Upper lobe of left lung (tissue), 6 donors: Measurements from ENCODE around the gene SYCP2L. TPM values are rescaled to one million over a fixed set of nuclear protein-coding genes. Genes with fewer than 3 reads are reported as not detected.

ENCODE experiments used
- ATAC-seq, 2 donors: fragments of 200-7000 bp; cut with Tn5 transposase; one replicate each; pipeline ENCODE4 v1.9.1; 2022; ENCODE audit warnings: mild to moderate bottlenecking in 2 of 2, moderate library complexity in 2 of 2; ENCODE audit not compliant: low FRiP score in 2 of 2
- DNase-seq, 2 donors: peaks; one replicate each; pipeline ENCODE4 v3.0.0-alpha.2; 2019 to 2020
- H3K27ac ChIP-seq, 4 donors: fragments of 200-600 bp; sonication (generic); one replicate each; pipeline ENCODE4 v1.5.1; 2016 to 2019
- H3K27me3 ChIP-seq, 4 donors: fragments of 200-600 bp; sonication (generic); one replicate each; pipeline ENCODE4 v1.5.1; 2017 to 2019
- H3K36me3 ChIP-seq, 4 donors: fragments of 200-600 bp; sonication (generic); one replicate each; pipeline ENCODE4 v1.5.1; 2016 to 2019
- H3K4me1 ChIP-seq, 4 donors: fragments of 200-600 bp; sonication (generic); one replicate each; pipeline ENCODE4 v1.5.1; 2018 to 2019
- H3K4me3 ChIP-seq, 4 donors: fragments of 200-600 bp; sonication (generic); one replicate each; pipeline ENCODE4 v1.5.1; 2017 to 2019; ENCODE audit warnings: mild to moderate bottlenecking in 2 of 4, moderate library complexity in 1 of 4
- H3K9me3 ChIP-seq, 4 donors: fragments of 200-600 bp; sonication (generic); one replicate each; pipeline ENCODE4 v1.5.1; 2018 to 2019
- CTCF ChIP-seq, 6 experiments: fragments of 450-650 bp in 4 of 6; fragments of 200-600 bp in 2 of 6; sonication (generic) in 2 of 6; IDR thresholded peaks; one replicate each; pipeline ENCODE4 v1.5.1; 2016 to 2019; ENCODE audit warnings: antibody characterized with exemption in 6 of 6
- EP300 ChIP-seq, 4 donors: sonication (generic); formaldehyde crosslinking; IDR thresholded peaks; one replicate each; pipeline ENCODE4 v1.5.1; 2017; ENCODE audit warnings: antibody characterized with exemption in 4 of 4, control low read depth in 2 of 4
- POLR2A ChIP-seq, 4 donors: fragments of 450-650 bp; IDR thresholded peaks; one replicate each; pipeline ENCODE4 v1.5.1; 2016 to 2017; ENCODE audit warnings: antibody characterized with exemption in 4 of 4, mild to moderate bottlenecking in 2 of 4
- POLR2AphosphoS5 ChIP-seq, 2 donors: sonication (generic); formaldehyde crosslinking; IDR thresholded peaks; one replicate each; pipeline ENCODE4 v1.5.1; 2017; ENCODE audit warnings: antibody characterized with exemption in 2 of 2
- WGBS, 2 donors: methylation state at CpG; one replicate each; pipeline ENCODE4 v1.1.5; 2017 to 2018; 5-methylcytosine and 5-hydroxymethylcytosine counted together
- total RNA-seq, 6 donors: library from RNA; depleted of rRNA in 4 of 6; stranded (reverse); fragments of >200 nt in 4 of 6; gene quantifications; one replicate each; pipeline versions ENCODE4 v1.1.0 to v1.2.1, GENCODE V29; 2016 to 2021
- donor health status: DM: no; HTN: no; CAD: no; lungs with moderate emphysema.
- donor health status: DM: no; HTN: yes; CAD: no; lungs with severe emphysema.

SYCP2L gene
- total RNA-seq, 6 donors from 2014 or later, result 0.46 to 8.4 (median 1.6) TPM

DNA sequence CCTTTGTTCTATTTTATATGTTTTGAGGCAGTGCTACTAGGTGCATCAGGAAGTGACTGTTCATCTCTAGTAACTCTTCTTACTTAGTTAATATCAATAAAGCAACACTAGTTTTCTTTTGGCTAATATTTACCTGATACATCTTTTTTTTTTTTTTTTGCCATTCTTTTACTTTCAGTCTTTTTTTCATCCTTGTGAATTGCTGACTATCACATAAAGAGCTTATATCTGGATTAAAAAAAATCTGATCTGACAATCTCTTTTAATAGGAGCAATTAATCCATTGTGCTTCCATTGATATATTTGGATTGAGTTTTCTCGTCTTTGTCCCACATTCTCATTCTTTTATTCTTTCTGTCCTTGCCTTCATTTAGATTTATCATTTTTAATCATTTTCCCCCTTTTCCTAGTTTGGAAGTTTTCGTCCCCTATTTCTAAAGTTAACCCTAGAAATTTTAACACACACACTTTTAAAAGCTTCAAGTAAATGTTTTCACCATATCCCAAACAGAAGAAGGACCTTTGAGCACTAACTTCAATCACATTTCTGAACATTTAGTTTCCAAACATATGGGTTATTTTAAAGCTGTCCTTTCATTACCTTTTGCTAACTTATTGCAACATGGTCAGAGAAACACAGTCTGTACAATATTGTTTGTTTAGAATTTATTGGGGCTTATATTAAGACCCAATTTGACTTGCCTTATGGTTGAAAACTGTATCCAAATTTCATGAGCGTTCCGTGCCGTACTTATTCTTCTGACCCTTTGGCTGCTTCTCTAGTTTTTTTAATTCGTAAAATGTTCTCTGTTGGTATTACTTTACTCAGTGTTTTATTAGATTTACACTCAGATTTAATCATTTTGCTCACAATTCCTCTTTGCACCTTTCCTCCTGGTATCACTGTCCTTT lies 63.0 kb downstream of the SYCP2L start:
- ATAC-seq, result no peak
- peaks cover 0 to 5% (median 1%) of the 10 kb centered on the region in 4 donors for H3K4me1 ChIP-seq

GRCh38 chr6:10951675-10952282 lies 64.9 kb downstream of the SYCP2L start:
- WGBS, 2 donors, result 47 to 49% methylated on average over 6 of the region's 6 CpGs
- TF ChIP-seq POLR2A (IDR thresholded peaks at IDR 0.05) (no peak), CTCF (IDR thresholded peaks at IDR 0.05) (peak in 3 of 6 experiments; percentile 28 to 53 (median 31))

More for the DNA sequence above, 63.0 kb downstream of the SYCP2L start:
- DNase-seq, result no peak
- no peak for TF ChIP-seq CTCF (IDR thresholded peaks at IDR 0.05)
- no peak for TF ChIP-seq POLR2A (IDR thresholded peaks at IDR 0.05)
- no peak for TF ChIP-seq EP300 (IDR thresholded peaks at IDR 0.05)
- no peak for TF ChIP-seq POLR2AphosphoS5 (IDR thresholded peaks at IDR 0.05)
- H3K27me3 ChIP-seq, result no peaks in the 10 kb centered on the region
- 90 to 97% methylated on average over 6 of the region's 6 CpGs for WGBS, 2 donors
- no peaks in the 10 kb centered on the region for H3K9me3 ChIP-seq
- no peak overlapping the region for H3K27ac ChIP-seq
- no peak overlapping the region for H3K4me3 ChIP-seq
- no peaks in the 10 kb centered on the region for H3K36me3 ChIP-seq

DNA sequence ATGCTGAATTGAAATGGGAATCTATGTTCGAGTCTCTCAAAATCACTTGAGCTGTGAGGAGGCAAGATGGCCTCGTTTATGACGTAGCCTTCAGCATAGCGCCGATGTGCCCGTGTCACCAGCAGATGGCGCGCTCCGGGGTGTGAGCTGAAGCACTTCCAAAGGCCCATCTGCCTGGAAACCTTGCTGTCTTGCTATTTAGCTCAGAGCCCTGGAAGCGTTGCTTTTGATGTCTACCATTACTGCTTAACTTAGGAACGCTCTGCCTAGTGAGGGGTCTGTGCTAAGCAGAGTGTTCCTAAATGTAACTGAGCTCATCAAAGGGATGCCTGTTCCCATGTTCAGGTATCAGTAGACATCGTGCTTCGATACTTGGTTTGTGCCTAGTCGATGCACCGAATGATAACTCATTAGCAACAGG lies 67.7 kb downstream of the SYCP2L start:
- no peak overlapping the region for H3K4me3 ChIP-seq
- WGBS, 2 donors, result 41 to 43% methylated on average over 11 to 15 of the region's 15 CpGs

More at GRCh38 chr6:10951675-10952282, 64.9 kb downstream of the SYCP2L start:
- Histone ChIP-seq H3K27ac (no peak overlapping the region), H3K27me3 (no peaks in the 10 kb centered on the region), H3K4me1 (peaks cover 0 to 5% (median 1%) of the 10 kb centered on the region in 4 donors), H3K4me3 (no peak overlapping the region), H3K36me3 (no peaks in the 10 kb centered on the region), H3K9me3 (no peaks in the 10 kb centered on the region)
- DNase-seq (no peak), ATAC-seq (peak; percentile 63 to 83)

GRCh38 chr6:10956776-10957175 lies 69.9 kb downstream of the SYCP2L start:
- H3K27me3 ChIP-seq, result no peaks in the 10 kb centered on the region
- no peaks in the 10 kb centered on the region for H3K36me3 ChIP-seq
- no peak for DNase-seq
- no peaks in the 10 kb centered on the region for H3K9me3 ChIP-seq
- TF ChIP-seq CTCF (IDR thresholded peaks at IDR 0.05) (no peak), POLR2A (IDR thresholded peaks at IDR 0.05) (no peak), POLR2AphosphoS5 (IDR thresholded peaks at IDR 0.05) (no peak), EP300 (IDR thresholded peaks at IDR 0.05) (no peak)
- H3K4me3 ChIP-seq, result no peak overlapping the region
- no peak overlapping the region for H3K27ac ChIP-seq
- peaks cover 0 to 4% (median under 1%) of the 10 kb centered on the region in 4 donors for H3K4me1 ChIP-seq
- ATAC-seq, result no peak

More for the DNA sequence above, 67.7 kb downstream of the SYCP2L start:
- no peaks in the 10 kb centered on the region for H3K27me3 ChIP-seq
- H3K27ac ChIP-seq, result no peak overlapping the region
- TF ChIP-seq EP300 (IDR thresholded peaks at IDR 0.05) (no peak), CTCF (IDR thresholded peaks at IDR 0.05) (peak; percentile 38 to 75 (median 65))
- peak; percentile 73 to 92 for DNase-seq
- H3K4me1 ChIP-seq, result peaks cover 0 to 5% (median 1%) of the 10 kb centered on the region in 4 donors
- no peaks in the 10 kb centered on the region for H3K9me3 ChIP-seq
- H3K36me3 ChIP-seq, result no peaks in the 10 kb centered on the region
- ATAC-seq, result peak; percentile 75 to 84
